HCT116 (cell line): ENCODE measurements around the gene PSMB9. TPM values are rescaled to one million over a fixed set of nuclear protein-coding genes. Genes with fewer than 3 reads are reported as not detected.

Experiments used
- ATAC-seq: fragments of 200-7000 bp; cut with Tn5 transposase; 2 replicates; pipeline ENCODE4 v1.9.1; 2020; ENCODE audit warnings: mild to moderate bottlenecking, moderate library complexity
- BruUV-seq: library from RNA; stranded (reverse); fragments of 400-500 nt; replicated peaks from 2 replicates; lab custom pipeline; 2021; lab: Mats Ljungman, UMichigan
- CTCF ChIA-PET: fragments of 300-600 bp; sonication (Branson Sonifier 250); formaldehyde crosslinking; loops from one replicate; lab custom pipeline; 2021; ENCODE audit warnings: antibody characterized with exemption; lab: Charles Lee
- POLR2A ChIA-PET: fragments of 300-600, 350-600 bp; sonication (Branson Sonifier 250); formaldehyde crosslinking; loops from one replicate; lab custom pipeline; 2021; ENCODE audit warnings: antibody characterized with exemption; lab: Charles Lee
- RAD21 ChIA-PET, 2 experiments: fragments of 300-600 bp; sonication (Branson Sonifier 250); formaldehyde crosslinking; loops; one replicate each; lab custom pipeline; 2023; ENCODE audit warnings: low total read pairs in 2 of 2; ENCODE audit not compliant: uncharacterized antibody in 2 of 2, unreplicated experiment in 2 of 2, low non-redundant PET in 1 of 2; lab: Charles Lee
- DNase-seq: peaks from one replicate; pipeline ENCODE4 v3.0.0-alpha.2; 2010; ENCODE audit warnings: low read depth, low spot score
- H2AFZ ChIP-seq: fragments of 200-600 bp; shearing (Covaris generic), sonication (generic); 2 replicates; pipeline ENCODE4 v1.6.1; 2017; ENCODE audit warnings: low read depth, mixed run types, mixed read lengths, antibody characterized with exemption, low read length; ENCODE audit not compliant: poor library complexity, severe bottlenecking
- H3K27ac ChIP-seq: 2 replicates; pipeline ENCODE4 v1.5.1; 2012; ENCODE audit warnings: low read depth, low read length
- H3K27me3 ChIP-seq: fragments of 200-600 bp; sonication (generic); 2 replicates; pipeline ENCODE4 v1.6.1; 2016; ENCODE audit warnings: mixed run types, low read length, mixed read lengths; ENCODE audit not compliant: insufficient read depth
- H3K36me3 ChIP-seq, 2 experiments: fragments of 200-500 bp in 1 of 2; fragments of 200-600 bp in 1 of 2; sonication (Bioruptor generic) in 1 of 2; sonication (generic) in 1 of 2; 2 replicates each; pipeline versions ENCODE4 v1.5.1 to v1.6.1; 2014 to 2016; ENCODE audit warnings: low read length in 2 of 2, inconsistent platforms in 1 of 2, mixed read lengths in 1 of 2, mixed run types in 1 of 2; ENCODE audit not compliant: insufficient read depth in 2 of 2, control insufficient read depth in 1 of 2
- H3K4me1 ChIP-seq, 2 experiments: fragments of 200-600 bp in 1 of 2; sonication (generic) in 1 of 2; 2 replicates each; pipeline versions ENCODE4 v1.5.1 to v1.6.1; 2012 to 2017; ENCODE audit warnings: low read length in 2 of 2, inconsistent platforms in 1 of 2, mild to moderate bottlenecking in 1 of 2, mixed read lengths in 1 of 2, mixed run types in 1 of 2, moderate library complexity in 1 of 2; ENCODE audit not compliant: insufficient read depth in 2 of 2, control insufficient read depth in 1 of 2
- H3K4me2 ChIP-seq: fragments of 200-600 bp; sonication (generic); 2 replicates; pipeline ENCODE4 v1.6.1; 2017; ENCODE audit warnings: mixed run types, low read length, mixed read lengths
- H3K4me3 ChIP-seq, 2 experiments: fragments of 200-600 bp in 1 of 2; sonication (generic) in 1 of 2; replicated peaks in 1 of 2; 2 replicates each; pipeline ENCODE4 v1.5.1; 2011 to 2016; ENCODE audit warnings: low read length in 2 of 2, control low read depth in 1 of 2, low read depth in 1 of 2, mild to moderate bottlenecking in 1 of 2, mixed read lengths in 1 of 2, mixed run types in 1 of 2
- H3K79me2 ChIP-seq: fragments of 200-600 bp; sonication (generic); 2 replicates; pipeline ENCODE4 v1.6.1; 2017; ENCODE audit warnings: mild to moderate bottlenecking, mixed run types, low read length, moderate library complexity, mixed read lengths; ENCODE audit not compliant: insufficient read depth
- H3K9ac ChIP-seq: fragments of 200-600 bp; sonication (generic); 2 replicates; pipeline ENCODE4 v1.6.1; 2016; ENCODE audit warnings: low read length, mixed read lengths
- H3K9me2 ChIP-seq: fragments of 200-600 bp; sonication (generic), shearing (Covaris generic); 2 replicates; pipeline ENCODE4 v1.6.1; 2017; ENCODE audit warnings: mixed run types, mild to moderate bottlenecking, moderate library complexity; ENCODE audit not compliant: insufficient read depth
- H3K9me3 ChIP-seq, 2 experiments: fragments of 200-500 bp in 1 of 2; fragments of 200-600 bp in 1 of 2; sonication (Bioruptor generic) in 1 of 2; sonication (generic) in 1 of 2; 2 replicates each; pipeline ENCODE4 v1.6.1; 2014 to 2017; ENCODE audit warnings: low read length in 2 of 2, mixed read lengths in 2 of 2, inconsistent platforms in 1 of 2, low read depth in 1 of 2, mild to moderate bottlenecking in 1 of 2, mixed run types in 1 of 2, moderate library complexity in 1 of 2; ENCODE audit not compliant: control insufficient read depth in 1 of 2, insufficient read depth in 1 of 2
- H4K20me1 ChIP-seq: fragments of 200-600 bp; sonication (generic), shearing (Covaris generic); 2 replicates; pipeline ENCODE4 v1.6.1; 2017; ENCODE audit warnings: mixed run types, mild to moderate bottlenecking, moderate library complexity; ENCODE audit not compliant: insufficient read depth
- ATF3 ChIP-seq: IDR thresholded peaks from 2 replicates; pipeline ENCODE4 v1.6.1; 2012
- CBX3 ChIP-seq: IDR thresholded peaks from 2 replicates; pipeline ENCODE4 v1.6.1; 2012; ENCODE audit warnings: low read depth
- CTCF ChIP-seq, 3 experiments: fragments of 200-600 bp in 1 of 3; sonication (generic) in 1 of 3; IDR thresholded peaks in 2 of 3; conservative IDR thresholded peaks in 1 of 3; 2 replicates each; pipeline ENCODE4 v1.5.1; 2012 to 2017; ENCODE audit warnings: low read depth in 2 of 3, low read length in 2 of 3, antibody characterized with exemption in 1 of 3, borderline replicate concordance in 1 of 3, control low read depth in 1 of 3, mild to moderate bottlenecking in 1 of 3, mixed read lengths in 1 of 3, mixed run types in 1 of 3, moderate library complexity in 1 of 3; ENCODE audit not compliant: insufficient read depth in 1 of 3
- EGR1 ChIP-seq: IDR thresholded peaks from 2 replicates; pipeline ENCODE4 v1.6.1; 2012; ENCODE audit warnings: low read depth
- ELF1 ChIP-seq: IDR thresholded peaks from 2 replicates; pipeline ENCODE4 v1.6.1; 2012; ENCODE audit warnings: low read depth, borderline replicate concordance
- EZH2 ChIP-seq: fragments of 200-600 bp; sonication (generic); IDR thresholded peaks from 2 replicates; pipeline ENCODE4 v1.6.1; 2017; ENCODE audit warnings: antibody characterized with exemption, mixed run types
- FOSL1 ChIP-seq: IDR thresholded peaks from 2 replicates; pipeline ENCODE4 v1.6.1; 2012; ENCODE audit warnings: low read depth
- JUND ChIP-seq: IDR thresholded peaks from 2 replicates; pipeline ENCODE4 v1.6.1; 2012
- POLR2A ChIP-seq: IDR thresholded peaks from 2 replicates; pipeline ENCODE4 v1.7.0; 2011; ENCODE audit warnings: borderline replicate concordance; ENCODE audit not compliant: insufficient read depth, insufficient read length; ENCODE audit errors: extremely low read depth
- REST ChIP-seq: IDR thresholded peaks from 2 replicates; pipeline ENCODE4 v1.6.1; 2012; ENCODE audit warnings: low read depth
- SIN3A ChIP-seq: IDR thresholded peaks from 2 replicates; pipeline ENCODE4 v1.6.1; 2012; ENCODE audit warnings: low read depth
- SP1 ChIP-seq: IDR thresholded peaks from 2 replicates; pipeline ENCODE4 v1.6.1; 2012; ENCODE audit warnings: low read depth
- TCF7L2 ChIP-seq: IDR thresholded peaks from 2 replicates; pipeline ENCODE4 v1.7.0; 2011; ENCODE audit warnings: borderline replicate concordance, inconsistent platforms; ENCODE audit not compliant: insufficient read depth, insufficient read length; ENCODE audit errors: extremely low read depth
- ZBTB33 ChIP-seq: IDR thresholded peaks from 2 replicates; pipeline ENCODE4 v1.6.1; 2011; ENCODE audit warnings: mild to moderate bottlenecking, low read length, moderate library complexity; ENCODE audit not compliant: insufficient replicate concordance; ENCODE audit errors: extremely low read depth
- intact Hi-C: fragments of 100-400 bp; cut with micrococcal nuclease; formaldehyde crosslinking; loops from 2 replicates; pipeline ENCODE4 v1.10.0; 2022
- total RNA-seq: library from RNA; stranded (reverse); gene quantifications from one replicate; pipeline ENCODE4 v1.2.1, GENCODE V29; 2021; ENCODE audit not compliant: unreplicated experiment

PSMB9 gene
- total RNA-seq, 1 experiment from 2014 or later, result 8.1 TPM

GRCh38 chr6:32852844-32853540 lies 1.0 kb upstream of the PSMB9 start (continued):
- TF ChIP-seq ELF1, result no peak
- TF ChIP-seq, all 23 proteins: peak for 0

- POLR2A ChIA-PET, result interaction anchor here (0.7 to 3.5 kb wide), 3 partner anchors 10 to 117 kb away, joined by 3 to 25 read pairs (median 12); partner anchors contain the start of genes PSMB8 and TAP2
- Histone ChIP-seq H2AFZ (peak overlapping the region; percentile 47), H3K4me2 (peak overlapping the region; percentile 99), H3K4me3 (peak overlapping the region; percentile 88 to 95), H3K9me2 (no peaks in the 10 kb centered on the region), H3K9me3 (no peaks in the 10 kb centered on the region), H3K36me3 (no peaks in the 10 kb centered on the region; a peak in 1 of 4 replicates), H3K9ac (peak overlapping the region; percentile 93), H4K20me1 (no peaks in the 10 kb centered on the region), H3K27me3 (no peaks in the 10 kb centered on the region), H3K4me1 (peaks cover 8 to 17% of the 10 kb centered on the region in 2 experiments; a peak in 3 of 4 replicates), H3K79me2 (no peaks in the 10 kb centered on the region), H3K27ac (peak overlapping the region; percentile 84; the same call in 1 of the 2 replicates)
- intact Hi-C loops, result loop anchor here (1.0 kb wide), 1 partner anchor 16 kb away; the partner anchor contains the start of gene TAP2
- DNase-seq, result no peak
- RAD21 ChIA-PET, result interaction anchor here in 1 of 2 experiments (1.5 kb wide), 1 partner anchor 16 kb away, joined by 16 read pairs; the partner anchor contains the start of gene TAP2
- BruUV-seq, result no TSS peak
- CTCF ChIA-PET, result interaction anchor here (1.0 to 5.9 kb wide), 5 partner anchors 14 to 130 kb away, joined by 4 to 80 read pairs (median 9); partner anchors contain the start of gene TAP2
- no peak for ATAC-seq
- TF ChIP-seq CTCF (IDR thresholded peaks at IDR 0.05 in 2 of 3, conservative IDR thresholded peaks at IDR 0.05 in 1 of 3; ENCODE audit: borderline replicate concordance in 1 of 3, insufficient read depth in 1 of 3, low read depth in 2 of 3, low read length in 2 of 3) (no peak), POLR2A (no peak), REST (no peak), EZH2 (no peak), ATF3 (no peak), ZBTB33 (no peak), JUND (no peak), SP1 (no peak), FOSL1 (no peak), CBX3 (no peak), TCF7L2 (no peak), EGR1 (no peak), SIN3A (no peak)
Measured at GRCh38 chr6:32854376-32855178, 585 bp downstream of the PSMB9 start.
